ENCODE results near the gene SCN9A.

DNA sequence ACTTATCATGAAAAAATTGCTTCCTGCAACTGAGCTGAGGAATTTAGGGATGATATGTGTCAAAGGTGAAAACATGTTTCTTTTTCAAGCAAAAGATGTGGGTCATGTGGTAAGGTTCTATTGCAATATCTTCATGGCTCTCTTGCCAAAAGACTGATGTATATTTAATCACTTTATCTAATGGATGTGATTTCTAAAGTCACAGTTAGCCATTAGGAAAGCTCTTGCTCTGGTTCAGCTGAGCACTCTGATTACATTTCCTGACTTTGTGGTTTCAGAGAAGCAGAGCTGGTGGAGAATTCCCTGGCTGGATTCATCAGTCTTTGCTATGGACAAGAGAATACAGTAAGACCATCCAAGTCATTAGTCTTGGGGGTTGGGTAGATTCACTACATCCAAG lies 24.4 kb downstream of the SCN9A start:
- TF ChIP-seq TAF7 (optimal IDR thresholded peaks at IDR 0.05; ENCODE audit: borderline replicate concordance, low read depth, low read length): no peak
- TF ChIP-seq, protein P1, sequence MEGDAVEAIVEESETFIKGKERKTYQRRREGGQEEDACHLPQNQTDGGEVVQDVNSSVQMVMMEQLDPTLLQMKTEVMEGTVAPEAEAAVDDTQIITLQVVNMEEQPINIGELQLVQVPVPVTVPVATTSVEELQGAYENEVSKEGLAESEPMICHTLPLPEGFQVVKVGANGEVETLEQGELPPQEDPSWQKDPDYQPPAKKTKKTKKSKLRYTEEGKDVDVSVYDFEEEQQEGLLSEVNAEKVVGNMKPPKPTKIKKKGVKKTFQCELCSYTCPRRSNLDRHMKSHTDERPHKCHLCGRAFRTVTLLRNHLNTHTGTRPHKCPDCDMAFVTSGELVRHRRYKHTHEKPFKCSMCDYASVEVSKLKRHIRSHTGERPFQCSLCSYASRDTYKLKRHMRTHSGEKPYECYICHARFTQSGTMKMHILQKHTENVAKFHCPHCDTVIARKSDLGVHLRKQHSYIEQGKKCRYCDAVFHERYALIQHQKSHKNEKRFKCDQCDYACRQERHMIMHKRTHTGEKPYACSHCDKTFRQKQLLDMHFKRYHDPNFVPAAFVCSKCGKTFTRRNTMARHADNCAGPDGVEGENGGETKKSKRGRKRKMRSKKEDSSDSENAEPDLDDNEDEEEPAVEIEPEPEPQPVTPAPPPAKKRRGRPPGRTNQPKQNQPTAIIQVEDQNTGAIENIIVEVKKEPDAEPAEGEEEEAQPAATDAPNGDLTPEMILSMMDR (IDR thresholded peaks at IDR 0.05; ENCODE audit: control extremely low read depth in 1 of 3, insufficient read depth in 1 of 3, low read depth in 1 of 3, low read length in 3 of 3): no peak
- TF ChIP-seq GTF2F1 (IDR thresholded peaks at IDR 0.05; ENCODE audit: borderline replicate concordance, low read depth, low read length): no peak
- TF ChIP-seq POLR2A (IDR thresholded peaks at IDR 0.05; ENCODE audit: control extremely low read depth in 1 of 2, low read depth in 2 of 2, low read length in 2 of 2): no peak
- no peak for TF ChIP-seq SIN3A (conservative IDR thresholded peaks at IDR 0.05 in 1 of 2, IDR thresholded peaks at IDR 0.05 in 1 of 2; ENCODE audit: low read depth in 1 of 2, low read length in 2 of 2)
- TF ChIP-seq EP300 (IDR thresholded peaks at IDR 0.05; ENCODE audit: borderline replicate concordance in 1 of 2, low read depth in 2 of 2, low read length in 2 of 2): no peak

Data from H1 (cell line).